ENCODE data around the gene TSHR.
A peak's percentile ranks its signal among the peaks of the same experiment; 100 is the strongest.
"Not testable (repeated sequence)": the region's sequence is repeated elsewhere in the genome, so short reads cannot be mapped to it uniquely, and the experiment has no call there.

The TSHR gene

GRCh38 chr14:80955416-80955941 is at the start of gene TSHR:
TSS of gene TSHR (plus strand) at chr14:80955621. CDS start at chr14:80955681, 60 bp downstream.
- H3K4me3 ChIP-seq (ENCODE audit: low read length), result peak within 1 kb of the TSS; percentile 42; the same call in 1 of the 2 replicates
- TF ChIP-seq ZNF274 (IDR thresholded peaks at IDR 0.05; ENCODE audit: low read depth, low read length), result no peak

GRCh38 chr14:80906336-80906735 is 49.1 kb upstream of the TSHR start:
- H3K4me3 ChIP-seq (ENCODE audit: low read length), result no peak overlapping the region
- no peak for TF ChIP-seq ZNF274 (IDR thresholded peaks at IDR 0.05; ENCODE audit: low read depth, low read length)

GRCh38 chr14:80906946-80907345 is 48.5 kb upstream of the TSHR start:
- no peak overlapping the region for H3K4me3 ChIP-seq (ENCODE audit: low read length)
- no peak for TF ChIP-seq ZNF274 (IDR thresholded peaks at IDR 0.05; ENCODE audit: low read depth, low read length)

GRCh38 chr14:80912013-80912412 is 43.4 kb upstream of the TSHR start:
- not testable (repeated sequence) for H3K4me3 ChIP-seq (ENCODE audit: low read length)

DNA sequence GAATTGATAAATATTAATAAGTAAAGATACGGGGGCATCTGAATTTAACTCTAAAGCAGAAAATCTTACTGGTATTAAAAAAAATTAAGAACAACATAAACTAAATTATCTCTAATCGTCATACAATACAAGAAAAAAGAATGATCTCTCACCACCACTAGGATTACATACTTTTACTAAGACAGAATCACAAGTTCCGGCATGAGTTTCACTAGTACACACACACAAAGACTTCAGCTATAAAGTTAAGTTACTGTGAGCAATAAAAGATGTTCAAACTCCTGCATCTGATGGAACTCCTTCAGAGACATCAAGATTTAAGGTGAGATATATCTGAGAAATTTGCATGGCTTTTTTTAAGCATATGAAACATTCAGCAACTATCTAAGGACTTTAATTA is 35.8 kb upstream of the TSHR start:
- no peak for TF ChIP-seq ZNF274 (IDR thresholded peaks at IDR 0.05; ENCODE audit: low read depth, low read length)
- H3K4me3 ChIP-seq (ENCODE audit: low read length), result no peak overlapping the region

DNA sequence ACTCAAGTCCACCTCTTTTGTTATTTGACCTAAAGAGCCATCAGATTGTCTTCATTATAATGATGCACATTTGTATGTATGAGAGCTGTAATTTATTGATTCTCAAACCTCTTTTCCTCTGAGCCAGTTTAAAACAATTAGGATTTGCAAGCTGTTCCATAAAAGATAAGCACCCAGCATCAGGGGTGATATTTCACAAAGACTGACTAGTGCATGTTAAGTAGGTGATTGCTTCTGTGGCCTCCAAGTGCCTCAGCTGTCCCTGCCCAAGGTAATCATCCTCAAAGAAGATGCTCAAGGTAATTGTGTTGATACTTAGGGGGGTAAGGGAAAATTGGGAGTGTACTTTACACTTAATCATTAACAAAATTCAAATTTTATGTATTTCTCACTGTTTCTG is 32.1 kb upstream of the TSHR start:
- TF ChIP-seq ZNF274 (IDR thresholded peaks at IDR 0.05; ENCODE audit: low read depth, low read length), result no peak

GRCh38 chr14:80924365-80925103 is 30.9 kb upstream of the TSHR start:
- H3K4me3 ChIP-seq (ENCODE audit: low read length), result no peak overlapping the region
- TF ChIP-seq ZNF274 (IDR thresholded peaks at IDR 0.05; ENCODE audit: low read depth, low read length), result no peak

More for the DNA sequence above, 32.1 kb upstream of the TSHR start:
- H3K4me3 ChIP-seq (ENCODE audit: low read length), result no peak overlapping the region

DNA sequence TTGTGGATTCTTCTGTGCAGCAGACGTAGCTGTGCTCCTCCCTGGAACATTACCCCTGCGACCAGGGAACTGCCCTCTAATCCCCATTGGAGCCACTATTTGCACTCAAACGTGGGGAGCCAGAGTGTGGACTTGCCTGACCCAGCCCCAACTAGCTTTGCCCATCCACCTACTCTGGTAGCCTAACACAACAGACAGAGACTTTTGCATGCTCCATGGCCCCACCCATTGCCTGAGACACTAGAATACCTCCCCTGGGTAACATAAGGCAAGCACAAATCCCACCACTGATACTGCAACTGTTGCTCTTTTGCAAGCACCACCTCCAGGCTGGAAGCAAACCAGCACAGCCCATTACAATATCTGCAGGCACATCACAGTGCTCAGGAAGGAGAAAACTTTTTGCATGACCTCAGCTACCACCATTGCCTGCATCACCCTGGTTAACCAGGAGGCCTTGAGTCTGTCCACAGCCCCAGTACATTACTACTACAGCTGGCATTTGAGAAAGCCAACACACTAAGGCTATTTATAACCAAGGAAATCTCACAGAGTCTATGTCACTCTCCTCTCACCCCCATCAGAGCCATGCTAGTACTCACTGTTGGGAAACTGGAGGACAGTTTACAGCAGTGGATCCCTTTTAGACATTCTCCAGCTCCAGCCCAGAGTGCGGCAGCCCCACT is 28.9 kb upstream of the TSHR start:
- no peak overlapping the region for H3K4me3 ChIP-seq (ENCODE audit: low read length)
- TF ChIP-seq ZNF274 (IDR thresholded peaks at IDR 0.05; ENCODE audit: low read depth, low read length), result no peak

GRCh38 chr14:80927083-80927989 is 28.1 kb upstream of the TSHR start:
- no peak for TF ChIP-seq ZNF274 (IDR thresholded peaks at IDR 0.05; ENCODE audit: low read depth, low read length)
- no peak overlapping the region for H3K4me3 ChIP-seq (ENCODE audit: low read length)

GRCh38 chr14:80930095-80930494 is 25.3 kb upstream of the TSHR start:
- peak overlapping the region; percentile 23; the same call in 1 of the 2 replicates for H3K4me3 ChIP-seq (ENCODE audit: low read length)
- no peak for TF ChIP-seq ZNF274 (IDR thresholded peaks at IDR 0.05; ENCODE audit: low read depth, low read length)

- peak overlapping the region; percentile 4; the same call in 1 of the 2 replicates for H3K4me3 ChIP-seq (ENCODE audit: low read length)
- TF ChIP-seq ZNF274 (IDR thresholded peaks at IDR 0.05; ENCODE audit: low read depth, low read length), result no peak
Observed at GRCh38 chr14:80930836-80931389, 24.5 kb upstream of the TSHR start.

DNA sequence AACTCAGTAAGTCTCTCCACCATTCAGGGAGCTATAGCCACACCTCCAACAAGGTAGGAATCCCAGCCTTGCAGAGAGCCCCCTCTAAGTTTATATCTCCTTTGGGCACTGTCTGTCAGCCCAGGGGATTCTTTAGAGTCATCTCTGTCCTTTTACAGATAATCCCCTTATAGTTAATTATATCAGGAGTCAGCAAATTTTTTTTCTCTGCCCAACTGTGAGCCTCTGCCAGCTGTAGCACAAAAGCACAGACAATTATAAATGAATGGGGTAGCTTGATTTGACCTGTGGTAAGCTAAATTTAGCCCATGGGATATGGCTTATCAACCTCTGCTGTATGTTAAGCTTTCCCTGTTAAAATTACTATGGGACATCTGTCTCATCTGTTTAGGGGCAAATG is 22.1 kb upstream of the TSHR start:
- H3K4me3 ChIP-seq (ENCODE audit: low read length), result no peak overlapping the region
- TF ChIP-seq ZNF274 (IDR thresholded peaks at IDR 0.05; ENCODE audit: low read depth, low read length), result no peak

DNA sequence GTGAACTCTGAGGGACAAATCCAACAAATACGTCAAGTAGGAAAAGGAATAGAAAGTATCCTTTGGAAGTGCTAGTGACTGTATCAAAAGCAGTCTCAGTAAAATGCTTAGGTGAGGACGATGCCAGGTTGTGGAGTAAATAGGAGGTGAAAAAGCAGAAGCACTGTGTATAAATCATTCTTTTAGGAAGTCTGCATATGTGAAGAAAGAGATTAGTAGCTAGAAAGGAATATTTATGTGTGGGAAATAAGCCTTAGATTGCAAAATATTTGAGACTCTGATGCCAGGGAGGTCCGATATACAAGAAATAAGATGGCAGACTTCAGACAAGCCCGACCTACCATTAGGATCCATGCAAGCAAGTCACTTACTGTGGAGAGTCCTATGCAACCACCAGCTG is 21.7 kb upstream of the TSHR start:
- no peak for TF ChIP-seq ZNF274 (IDR thresholded peaks at IDR 0.05; ENCODE audit: low read depth, low read length)
- H3K4me3 ChIP-seq (ENCODE audit: low read length), result no peak overlapping the region

DNA sequence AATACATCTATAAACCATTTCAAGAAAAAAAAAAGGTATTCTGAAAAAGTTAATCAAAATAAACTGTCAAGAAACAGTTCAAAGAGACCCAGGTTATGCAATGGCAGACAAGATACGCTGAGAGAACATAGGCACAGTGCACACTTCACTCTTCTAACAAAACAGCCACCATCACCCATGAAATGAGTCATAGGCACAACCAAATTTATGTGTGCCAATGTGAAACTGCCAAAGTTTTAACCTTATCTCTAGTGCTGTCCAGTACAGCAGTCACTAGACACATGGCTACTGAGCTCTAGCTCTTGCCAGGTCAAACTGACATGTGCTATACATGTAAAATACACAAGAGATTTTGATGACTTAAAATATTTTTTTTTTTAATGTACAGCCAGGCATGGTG is 15.3 kb upstream of the TSHR start:
- no peak for TF ChIP-seq ZNF274 (IDR thresholded peaks at IDR 0.05; ENCODE audit: low read depth, low read length)
- no peak overlapping the region for H3K4me3 ChIP-seq (ENCODE audit: low read length)
